Liver (tissue), 9 donors: ENCODE results near the gene CCDC116. TPM values are rescaled to one million over a fixed set of nuclear protein-coding genes. Genes with fewer than 3 reads are reported as not detected.

Source experiments
- DNase-seq: peaks from one replicate; pipeline ENCODE4 v3.0.0-alpha.2; 2017; ENCODE audit warnings: low spot score
- H3K27ac ChIP-seq, 2 donors: one replicate each; pipeline ENCODE4 v1.7.0; 2013; ENCODE audit warnings: inconsistent platforms in 2 of 2, low read length in 2 of 2, control low read depth in 1 of 2, low read depth in 1 of 2, mild to moderate bottlenecking in 1 of 2
- H3K27me3 ChIP-seq, 4 donors: one replicate each; pipeline versions ENCODE4 v1.6.1 to v1.7.0; 2013; ENCODE audit warnings: low read length in 3 of 4, inconsistent platforms in 1 of 4, mild to moderate bottlenecking in 1 of 4, moderate library complexity in 1 of 4; ENCODE audit not compliant: control insufficient read depth in 4 of 4, insufficient read depth in 4 of 4
- H3K36me3 ChIP-seq, 4 donors: one replicate each; pipeline versions ENCODE4 v1.6.1 to v1.7.0; 2013; ENCODE audit warnings: low read length in 3 of 4, mild to moderate bottlenecking in 3 of 4, low read depth in 1 of 4, moderate library complexity in 1 of 4; ENCODE audit not compliant: control insufficient read depth in 4 of 4, insufficient read depth in 3 of 4
- H3K4me1 ChIP-seq, 4 donors: one replicate each; pipeline versions ENCODE4 v1.6.1 to v1.7.0; 2013; ENCODE audit warnings: low read length in 3 of 4, mild to moderate bottlenecking in 3 of 4, moderate library complexity in 1 of 4; ENCODE audit not compliant: control insufficient read depth in 4 of 4, insufficient read depth in 4 of 4
- H3K4me3 ChIP-seq, 3 donors: one replicate each; pipeline versions ENCODE4 v1.6.1 to v1.7.0; 2013; ENCODE audit warnings: low read length in 3 of 3, control low read depth in 1 of 3, low read depth in 1 of 3, mild to moderate bottlenecking in 1 of 3
- H3K9ac ChIP-seq, 2 donors: one replicate each; pipeline ENCODE4 v1.7.0; 2013; ENCODE audit warnings: low read length in 2 of 2, mild to moderate bottlenecking in 2 of 2, moderate library complexity in 2 of 2, control low read depth in 1 of 2, low read depth in 1 of 2
- H3K9me3 ChIP-seq, 4 donors: one replicate each; pipeline versions ENCODE4 v1.6.1 to v1.7.0; 2013; ENCODE audit warnings: low read length in 3 of 4; ENCODE audit not compliant: control insufficient read depth in 4 of 4
- CTCF ChIP-seq: fragments of 150-350 bp; IDR thresholded peaks from 2 replicates; pipeline ENCODE4 v1.5.1; 2017; ENCODE audit warnings: improper control_type of control experiment, low read depth, low read length; ENCODE audit not compliant: missing input control
- EGR1 ChIP-seq, 2 donors: IDR thresholded peaks; 2 replicates each; pipeline ENCODE4 v1.6.1; 2016 to 2018; ENCODE audit warnings: antibody characterized with exemption in 2 of 2, low read depth in 2 of 2
- FOXA1 ChIP-seq: IDR thresholded peaks from 2 replicates; pipeline ENCODE4 v1.6.1; 2016; ENCODE audit warnings: antibody characterized with exemption
- GABPA ChIP-seq, 2 donors: IDR thresholded peaks in 1 of 2; conservative IDR thresholded peaks in 1 of 2; 2 replicates each; pipeline ENCODE4 v1.6.1; 2016; ENCODE audit warnings: antibody characterized with exemption in 2 of 2, mild to moderate bottlenecking in 1 of 2, moderate library complexity in 1 of 2
- HNF4A ChIP-seq, 2 donors: conservative IDR thresholded peaks; 2 replicates each; pipeline ENCODE4 v1.6.1; 2016; ENCODE audit warnings: antibody characterized with exemption in 2 of 2, mild to moderate bottlenecking in 2 of 2
- HNF4G ChIP-seq: IDR thresholded peaks from 2 replicates; pipeline ENCODE4 v1.6.1; 2016; ENCODE audit warnings: antibody characterized with exemption
- JUND ChIP-seq, 2 donors: IDR thresholded peaks; 2 replicates each; pipeline ENCODE4 v1.6.1; 2016; ENCODE audit warnings: antibody characterized with exemption in 2 of 2
- MAX ChIP-seq: IDR thresholded peaks from 2 replicates; pipeline ENCODE4 v1.6.1; 2016; ENCODE audit warnings: antibody characterized with exemption
- NR2F2 ChIP-seq: IDR thresholded peaks from 2 replicates; pipeline ENCODE4 v1.6.1; 2016; ENCODE audit warnings: antibody characterized with exemption
- RAD21 ChIP-seq, 2 donors: IDR thresholded peaks; 2 replicates each; pipeline ENCODE4 v1.6.1; 2016; ENCODE audit warnings: antibody characterized with exemption in 2 of 2, mild to moderate bottlenecking in 2 of 2
- RXRA ChIP-seq, 2 donors: IDR thresholded peaks; 2 replicates each; pipeline ENCODE4 v1.6.1; 2017 to 2018; ENCODE audit warnings: antibody characterized with exemption in 2 of 2, mild to moderate bottlenecking in 1 of 2
- SP1 ChIP-seq: IDR thresholded peaks from 2 replicates; pipeline ENCODE4 v1.6.1; 2018; ENCODE audit warnings: antibody characterized with exemption, mild to moderate bottlenecking
- TAF1 ChIP-seq: conservative IDR thresholded peaks from 2 replicates; pipeline ENCODE4 v1.6.1; 2016; ENCODE audit warnings: antibody characterized with exemption, mild to moderate bottlenecking
- YY1 ChIP-seq: IDR thresholded peaks from 2 replicates; pipeline ENCODE4 v1.6.1; 2016; ENCODE audit warnings: antibody characterized with exemption, mild to moderate bottlenecking
- ZBTB33 ChIP-seq: IDR thresholded peaks from 2 replicates; pipeline ENCODE4 v1.6.1; 2016; ENCODE audit warnings: antibody characterized with exemption
- WGBS: extraction: QIAGEN DNeasy Blood & Tissue Kit; methylation state at CpG from one replicate; pipeline ENCODE4 v1.1.7; 2013; 5-methylcytosine and 5-hydroxymethylcytosine counted together
- polyA plus RNA-seq, 2 donors: library from polyadenylated mRNA; stranded (reverse) in 1 of 2; unstranded in 1 of 2; fragments of 200-250 nt in 1 of 2; fragments of >200 nt in 1 of 2; fragmentation: Nextera tagmentation in 1 of 2; extraction: Ambion mirVana in 1 of 2; gene quantifications; one replicate each; pipeline versions ENCODE4 v1.2.1 to v1.2.3, GENCODE V29; 2013 to 2015
- total RNA-seq, 2 donors: library from RNA; depleted of rRNA; stranded (reverse); fragments of >200 nt; gene quantifications; one replicate each; pipeline ENCODE4 v1.2.3, GENCODE V29; 2014
- TF ChIP-seq, protein P1 (sequence below): IDR thresholded peaks from 2 replicates; pipeline ENCODE4 v1.6.1; 2016; ENCODE audit warnings: antibody characterized with exemption, mild to moderate bottlenecking
- TF ChIP-seq, protein P2 (sequence below): IDR thresholded peaks from 2 replicates; pipeline ENCODE4 v1.6.1; 2016; ENCODE audit warnings: antibody characterized with exemption
- donor health status: healthy.
- donor health status: healthy.
- donor health status: healthy.
- donor health status: healthy.
- donor health status: healthy.

The CCDC116 gene
- total and polyA plus RNA-seq, 4 donors, result 0.05 to 0.08 (median 0.05) TPM; not detected in 1

- no peak overlapping the region for H3K4me3 ChIP-seq
- DNase-seq, result no peak
- no peak overlapping the region for H3K9ac ChIP-seq
- H3K27me3 ChIP-seq, result no peaks in the 10 kb centered on the region
- TF ChIP-seq NR2F2, result no peak
- no peak for TF ChIP-seq RXRA (IDR thresholded peaks at IDR 0.05)
- no peak for TF ChIP-seq GABPA (IDR thresholded peaks at IDR 0.05 in 1 of 2, conservative IDR thresholded peaks at IDR 0.05 in 1 of 2)
- TF ChIP-seq, protein P1, sequence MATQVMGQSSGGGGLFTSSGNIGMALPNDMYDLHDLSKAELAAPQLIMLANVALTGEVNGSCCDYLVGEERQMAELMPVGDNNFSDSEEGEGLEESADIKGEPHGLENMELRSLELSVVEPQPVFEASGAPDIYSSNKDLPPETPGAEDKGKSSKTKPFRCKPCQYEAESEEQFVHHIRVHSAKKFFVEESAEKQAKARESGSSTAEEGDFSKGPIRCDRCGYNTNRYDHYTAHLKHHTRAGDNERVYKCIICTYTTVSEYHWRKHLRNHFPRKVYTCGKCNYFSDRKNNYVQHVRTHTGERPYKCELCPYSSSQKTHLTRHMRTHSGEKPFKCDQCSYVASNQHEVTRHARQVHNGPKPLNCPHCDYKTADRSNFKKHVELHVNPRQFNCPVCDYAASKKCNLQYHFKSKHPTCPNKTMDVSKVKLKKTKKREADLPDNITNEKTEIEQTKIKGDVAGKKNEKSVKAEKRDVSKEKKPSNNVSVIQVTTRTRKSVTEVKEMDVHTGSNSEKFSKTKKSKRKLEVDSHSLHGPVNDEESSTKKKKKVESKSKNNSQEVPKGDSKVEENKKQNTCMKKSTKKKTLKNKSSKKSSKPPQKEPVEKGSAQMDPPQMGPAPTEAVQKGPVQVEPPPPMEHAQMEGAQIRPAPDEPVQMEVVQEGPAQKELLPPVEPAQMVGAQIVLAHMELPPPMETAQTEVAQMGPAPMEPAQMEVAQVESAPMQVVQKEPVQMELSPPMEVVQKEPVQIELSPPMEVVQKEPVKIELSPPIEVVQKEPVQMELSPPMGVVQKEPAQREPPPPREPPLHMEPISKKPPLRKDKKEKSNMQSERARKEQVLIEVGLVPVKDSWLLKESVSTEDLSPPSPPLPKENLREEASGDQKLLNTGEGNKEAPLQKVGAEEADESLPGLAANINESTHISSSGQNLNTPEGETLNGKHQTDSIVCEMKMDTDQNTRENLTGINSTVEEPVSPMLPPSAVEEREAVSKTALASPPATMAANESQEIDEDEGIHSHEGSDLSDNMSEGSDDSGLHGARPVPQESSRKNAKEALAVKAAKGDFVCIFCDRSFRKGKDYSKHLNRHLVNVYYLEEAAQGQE, result no peak
- no peak for TF ChIP-seq HNF4A (conservative IDR thresholded peaks at IDR 0.05)
- TF ChIP-seq JUND (IDR thresholded peaks at IDR 0.05), result no peak
- no peak for TF ChIP-seq SP1
- TF ChIP-seq TAF1, result no peak
- no peak for TF ChIP-seq EGR1 (IDR thresholded peaks at IDR 0.05; ENCODE audit: low read depth in 2 of 2)
- no peak for TF ChIP-seq FOXA1
- no peak for TF ChIP-seq RAD21 (IDR thresholded peaks at IDR 0.05)
- no peak for TF ChIP-seq CTCF
- TF ChIP-seq YY1, result no peak
- no peak for TF ChIP-seq ZBTB33
- no peak for TF ChIP-seq HNF4G
- no peak for TF ChIP-seq MAX
- TF ChIP-seq, protein P2, sequence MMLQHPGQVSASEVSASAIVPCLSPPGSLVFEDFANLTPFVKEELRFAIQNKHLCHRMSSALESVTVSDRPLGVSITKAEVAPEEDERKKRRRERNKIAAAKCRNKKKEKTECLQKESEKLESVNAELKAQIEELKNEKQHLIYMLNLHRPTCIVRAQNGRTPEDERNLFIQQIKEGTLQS, result no peak
- H3K4me1 ChIP-seq, result peaks cover 8 to 31% (median 19%) of the 10 kb centered on the region in 4 donors
- 78% methylated on average over 4 of the region's 4 CpGs for WGBS
- H3K36me3 ChIP-seq, result peaks cover 0 to 12% (median 2%) of the 10 kb centered on the region in 4 donors
- H3K27ac ChIP-seq, result no peak overlapping the region
- H3K9me3 ChIP-seq, result no peaks in the 10 kb centered on the region
Measured at GRCh38 chr22:21626073-21626734, 6.4 kb upstream of the CCDC116 start.
